ENCODE measurements around the gene ERGIC1.
A peak's percentile ranks its signal among the peaks of the same experiment; 100 is the strongest.

The ERGIC1 gene

DNA sequence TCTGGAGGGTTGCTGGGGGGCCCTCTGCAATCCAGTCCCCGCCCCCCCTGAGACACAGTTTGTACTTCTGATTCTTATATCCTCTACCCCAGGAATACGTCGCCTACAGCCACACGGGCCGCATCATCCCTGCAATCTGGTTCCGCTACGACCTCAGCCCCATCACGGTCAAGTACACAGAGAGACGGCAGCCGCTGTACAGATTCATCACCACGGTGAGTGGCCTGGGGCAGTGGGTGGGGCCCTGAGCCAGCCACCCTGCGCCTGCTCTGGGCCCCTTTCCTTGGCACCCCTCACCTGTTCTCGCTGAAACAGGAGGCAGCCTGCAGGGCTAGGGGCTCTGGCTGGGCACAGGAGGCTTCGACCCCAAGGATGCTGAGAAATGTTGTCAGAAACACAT lies 101.0 kb downstream of the ERGIC1 start:
- TF ChIP-seq, protein P1, sequence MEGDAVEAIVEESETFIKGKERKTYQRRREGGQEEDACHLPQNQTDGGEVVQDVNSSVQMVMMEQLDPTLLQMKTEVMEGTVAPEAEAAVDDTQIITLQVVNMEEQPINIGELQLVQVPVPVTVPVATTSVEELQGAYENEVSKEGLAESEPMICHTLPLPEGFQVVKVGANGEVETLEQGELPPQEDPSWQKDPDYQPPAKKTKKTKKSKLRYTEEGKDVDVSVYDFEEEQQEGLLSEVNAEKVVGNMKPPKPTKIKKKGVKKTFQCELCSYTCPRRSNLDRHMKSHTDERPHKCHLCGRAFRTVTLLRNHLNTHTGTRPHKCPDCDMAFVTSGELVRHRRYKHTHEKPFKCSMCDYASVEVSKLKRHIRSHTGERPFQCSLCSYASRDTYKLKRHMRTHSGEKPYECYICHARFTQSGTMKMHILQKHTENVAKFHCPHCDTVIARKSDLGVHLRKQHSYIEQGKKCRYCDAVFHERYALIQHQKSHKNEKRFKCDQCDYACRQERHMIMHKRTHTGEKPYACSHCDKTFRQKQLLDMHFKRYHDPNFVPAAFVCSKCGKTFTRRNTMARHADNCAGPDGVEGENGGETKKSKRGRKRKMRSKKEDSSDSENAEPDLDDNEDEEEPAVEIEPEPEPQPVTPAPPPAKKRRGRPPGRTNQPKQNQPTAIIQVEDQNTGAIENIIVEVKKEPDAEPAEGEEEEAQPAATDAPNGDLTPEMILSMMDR (IDR thresholded peaks at IDR 0.05; ENCODE audit: low read depth, low read length): no peak
- no peak for DNase-seq (ENCODE audit: extremely low read depth, low read depth)

DNA sequence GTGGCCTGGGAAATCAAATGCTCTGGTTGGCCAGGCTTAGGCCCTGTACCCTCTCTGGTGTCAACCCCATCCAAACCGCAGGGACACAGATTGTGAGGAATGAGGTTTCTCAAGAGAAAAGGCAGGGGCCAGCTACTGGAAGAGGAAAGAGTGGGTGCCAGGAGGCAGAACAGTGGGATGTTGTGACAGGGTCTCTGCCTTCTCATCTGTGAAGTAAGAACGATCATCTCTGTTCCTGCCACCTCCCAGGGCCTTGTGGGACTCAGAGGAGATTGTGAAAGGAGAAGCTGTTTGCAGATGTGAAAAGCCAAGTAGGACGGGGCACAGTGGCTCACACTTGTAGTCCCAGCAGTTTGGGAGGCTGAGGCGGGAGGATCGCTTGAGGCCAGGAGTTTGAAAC lies 102.3 kb downstream of the ERGIC1 start:
- TF ChIP-seq, protein P1 (IDR thresholded peaks at IDR 0.05; ENCODE audit: low read depth, low read length): no peak
- no peak for DNase-seq (ENCODE audit: extremely low read depth, low read depth)

DNA sequence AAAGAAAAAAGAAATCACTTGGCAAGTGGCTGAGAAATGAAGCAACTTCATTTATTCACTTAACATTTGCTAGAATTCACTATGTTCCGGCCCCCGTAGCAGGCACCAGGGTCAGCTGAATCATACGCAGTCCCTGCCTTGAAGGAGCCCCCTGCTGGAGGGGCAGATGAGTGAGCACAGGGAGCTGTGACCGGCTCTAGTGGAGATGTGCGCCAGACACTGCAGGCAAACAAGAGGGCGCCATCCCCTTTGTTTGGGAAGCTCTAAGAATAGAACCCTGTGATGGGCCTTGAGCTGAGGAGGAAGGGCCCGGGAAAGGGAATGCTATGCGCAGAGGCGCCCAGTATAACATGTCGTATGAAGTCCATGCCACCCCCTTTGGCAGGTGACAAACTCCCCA lies 105.0 kb downstream of the ERGIC1 start:
- no peak for DNase-seq (ENCODE audit: extremely low read depth, low read depth)
- TF ChIP-seq, protein P1 (IDR thresholded peaks at IDR 0.05; ENCODE audit: low read depth, low read length): peak; percentile 23

DNA sequence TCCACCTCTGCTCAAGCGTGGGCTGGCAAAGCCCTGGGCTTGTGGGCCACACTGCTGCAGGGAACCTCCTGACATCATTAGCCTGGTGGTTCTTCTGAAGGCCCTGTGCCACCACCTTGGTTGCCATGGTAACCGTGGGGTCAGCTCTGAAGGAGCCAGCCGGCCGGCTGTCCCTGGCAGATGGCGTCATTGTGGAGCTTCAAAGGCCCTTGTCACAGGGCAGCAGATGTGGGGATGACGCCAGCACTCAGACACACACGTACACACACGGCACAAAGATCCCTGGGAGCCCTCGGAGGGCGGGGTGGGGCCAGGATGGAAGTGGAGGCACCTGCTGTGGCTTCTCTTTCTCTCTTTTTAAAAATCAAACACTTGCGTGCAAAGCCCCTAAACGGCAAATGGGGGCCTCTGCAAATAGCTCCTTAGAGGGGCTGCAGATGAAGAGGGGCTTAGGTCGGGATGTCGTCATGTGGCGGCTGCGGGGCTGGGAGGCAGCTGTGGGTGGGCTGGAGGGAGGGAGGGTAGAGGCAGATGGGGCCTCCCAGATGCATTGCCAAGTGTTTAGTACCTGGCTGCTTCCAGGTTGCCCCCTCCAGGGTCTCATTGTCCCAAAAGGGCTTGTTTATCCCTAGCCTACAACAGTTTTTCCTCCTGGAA lies 105.7 kb downstream of the ERGIC1 start:
- TF ChIP-seq, protein P1 (IDR thresholded peaks at IDR 0.05; ENCODE audit: low read depth, low read length): no peak
- no peak for DNase-seq (ENCODE audit: extremely low read depth, low read depth)

DNA sequence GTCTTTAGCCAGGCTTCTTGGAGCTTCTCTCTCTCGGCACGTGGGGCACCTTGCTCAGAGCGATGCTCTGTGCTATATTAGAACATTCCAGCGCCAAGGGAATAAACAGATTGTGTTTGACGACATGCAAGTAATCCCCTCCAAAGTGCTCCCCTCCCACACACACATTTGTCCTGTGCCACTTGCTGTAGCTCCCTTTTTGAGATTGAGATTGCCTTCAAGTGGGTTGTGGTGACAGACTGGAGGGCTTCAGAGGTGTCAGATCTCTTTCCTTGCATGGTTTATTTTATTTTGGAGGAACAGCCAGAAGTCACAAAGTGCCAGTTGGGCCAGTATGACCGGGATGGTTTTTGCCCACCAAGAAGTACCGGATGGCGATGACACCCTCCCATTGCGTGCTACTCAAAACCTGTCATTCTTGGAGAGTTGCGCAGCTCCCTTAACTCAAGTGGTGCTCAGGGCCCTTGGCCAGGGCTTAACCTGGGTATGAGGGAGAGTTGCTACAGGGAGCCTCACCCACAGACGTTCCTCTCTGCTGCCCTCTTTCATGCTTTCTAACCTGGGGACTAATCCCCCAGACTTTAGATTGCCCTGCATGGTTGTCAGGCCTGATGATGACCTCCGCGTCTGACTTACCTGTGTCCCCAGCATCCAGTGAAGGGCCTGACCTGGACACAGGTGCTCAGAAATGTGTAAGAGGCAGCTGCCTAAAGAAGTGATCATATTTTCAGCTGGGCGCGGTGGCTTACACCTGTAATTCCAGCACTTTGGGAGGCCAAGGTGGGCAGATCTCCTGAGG lies 106.4 kb downstream of the ERGIC1 start:
- DNase-seq (ENCODE audit: extremely low read depth, low read depth): no peak
- TF ChIP-seq, protein P1 (IDR thresholded peaks at IDR 0.05; ENCODE audit: low read depth, low read length): no peak

DNA sequence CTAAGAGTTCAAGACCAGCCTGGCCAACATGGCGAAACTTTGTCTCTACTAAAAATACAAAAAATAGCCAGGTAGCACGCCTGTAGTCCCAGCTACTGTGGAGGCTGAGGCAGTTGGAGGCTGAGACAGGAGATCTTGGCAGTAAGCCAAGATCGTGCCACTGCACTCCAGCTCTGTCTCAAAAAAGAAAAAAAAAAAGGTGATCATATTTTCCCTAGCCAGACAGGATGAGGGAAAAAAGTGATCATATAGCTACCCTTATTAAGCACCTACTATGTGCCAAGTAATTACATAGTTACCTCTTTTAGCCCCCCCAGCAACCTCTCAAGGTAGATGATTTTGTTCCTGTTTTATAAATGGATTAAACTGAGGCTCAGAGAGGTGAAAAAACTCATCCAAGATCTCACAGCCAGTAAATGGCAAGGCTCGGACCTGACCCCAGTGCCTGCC lies 107.0 kb downstream of the ERGIC1 start:
- DNase-seq (ENCODE audit: extremely low read depth, low read depth): no peak
- TF ChIP-seq, protein P1 (IDR thresholded peaks at IDR 0.05; ENCODE audit: low read depth, low read length): no peak

DNA sequence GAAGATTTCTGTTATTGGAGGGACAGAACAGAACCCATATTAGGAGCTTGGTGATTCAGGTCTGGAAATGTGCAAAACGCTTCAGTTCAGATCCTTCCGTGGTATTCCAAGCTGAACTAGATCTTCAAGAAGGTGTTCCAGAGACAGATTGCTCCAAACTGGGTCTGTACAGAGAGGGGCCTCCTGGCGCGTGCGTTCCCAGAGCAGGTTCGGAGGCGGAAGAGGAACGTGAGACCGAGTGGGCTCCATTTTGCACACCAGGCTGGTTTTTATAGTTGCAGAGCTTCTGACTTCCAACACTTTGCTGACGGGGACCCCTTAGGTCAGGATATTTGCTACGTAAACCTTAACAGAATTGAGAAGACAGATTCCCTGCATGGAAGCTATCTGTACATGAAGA lies 108.5 kb downstream of the ERGIC1 start:
- no peak for DNase-seq (ENCODE audit: extremely low read depth, low read depth)
- TF ChIP-seq, protein P1 (IDR thresholded peaks at IDR 0.05; ENCODE audit: low read depth, low read length): no peak
